Smooth muscle cell of the brain vasculature (primary cell): ENCODE data around the gene TDRD9.

Experiments used
- DNase-seq: peaks from one replicate; pipeline ENCODE4 v3.0.0-alpha.2; 2012; ENCODE audit warnings: low read depth, low spot score

TDRD9 gene

DNA sequence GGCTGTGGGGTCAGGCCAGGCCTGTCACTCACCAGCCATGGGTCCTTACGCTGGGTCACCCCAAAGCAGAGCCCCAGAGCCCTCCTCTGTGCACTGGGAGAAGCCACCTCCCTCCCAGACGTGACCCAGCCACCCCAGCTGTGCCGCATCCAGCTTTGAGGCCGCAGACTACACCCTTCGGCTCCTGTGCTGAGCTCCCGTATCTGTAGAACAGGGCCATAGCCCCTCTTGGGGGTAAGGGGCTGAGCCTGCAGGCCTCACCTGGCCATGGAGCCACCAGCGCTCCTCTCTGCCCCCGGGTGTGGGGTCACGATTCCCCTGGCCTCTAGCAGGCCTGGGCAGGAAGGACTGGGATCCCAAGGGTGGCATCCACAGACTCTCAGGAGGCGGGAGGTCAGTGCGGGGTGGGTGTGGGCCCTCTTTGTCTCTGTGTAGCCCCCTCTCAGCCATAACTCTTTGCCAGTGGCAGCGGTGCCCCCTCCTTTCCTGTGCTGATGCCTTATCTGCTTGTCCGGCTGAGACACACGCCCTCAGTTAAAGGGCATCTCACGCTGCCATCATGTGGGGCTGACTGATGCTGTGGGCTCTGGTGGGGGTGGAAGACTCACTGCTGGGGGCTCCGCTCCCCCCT, 173.5 kb downstream of the TDRD9 start:
- DNase-seq: no peak
